ENCODE measurements around the gene TEX55.
A peak's percentile ranks its signal among the peaks of the same experiment; 100 is the strongest.
"Not testable (repeated sequence)": the region's sequence is repeated elsewhere in the genome, so short reads cannot be mapped to it uniquely, and the experiment has no call there.

TEX55 gene

GRCh38 chr3:119145500-119146167 is at the start of gene TEX55:
TEX55 (plus strand) TSS chr3:119146165; CDS start chr3:119146190, 25 bp downstream.
- DNase-seq (ENCODE audit: low read depth in 3 of 3): peak in 1 of 3 donors; percentile 5

- DNase-seq (ENCODE audit: low read depth in 3 of 3): no peak
These were observed 48.0 kb upstream of the TEX55 start for GRCh38 chr3:119098003-119098402.

GRCh38 chr3:119098619-119099222 is 47.2 kb upstream of the TEX55 start:
- no peak for DNase-seq (ENCODE audit: low read depth in 3 of 3)

- DNase-seq (ENCODE audit: low read depth in 3 of 3): no peak
These were observed 46.2 kb upstream of the TEX55 start for GRCh38 chr3:119099785-119100184.

GRCh38 chr3:119104031-119104430 is 41.9 kb upstream of the TEX55 start:
- no peak for DNase-seq (ENCODE audit: low read depth in 3 of 3)

- not testable (repeated sequence) for DNase-seq (ENCODE audit: low read depth in 3 of 3)
These were observed 27.6 kb upstream of the TEX55 start for GRCh38 chr3:119118330-119118729.

GRCh38 chr3:119120480-119120879 is 25.5 kb upstream of the TEX55 start:
- DNase-seq (ENCODE audit: low read depth in 3 of 3): no peak

- DNase-seq (ENCODE audit: low read depth in 3 of 3): no peak
These were observed 23.6 kb upstream of the TEX55 start for GRCh38 chr3:119122350-119122749.

GRCh38 chr3:119125342-119125741 is 20.6 kb upstream of the TEX55 start:
- DNase-seq (ENCODE audit: low read depth in 3 of 3): no peak

- no peak for DNase-seq (ENCODE audit: low read depth in 3 of 3)
These were observed 20.0 kb upstream of the TEX55 start for GRCh38 chr3:119125742-119126504.

GRCh38 chr3:119130291-119130690 is 15.7 kb upstream of the TEX55 start:
- not testable (repeated sequence) for DNase-seq (ENCODE audit: low read depth in 3 of 3)

GRCh38 chr3:119132291-119132690 is 13.7 kb upstream of the TEX55 start:
- DNase-seq (ENCODE audit: low read depth in 3 of 3): not testable (repeated sequence)

GRCh38 chr3:119139360-119139759 is 6.6 kb upstream of the TEX55 start:
- not testable (repeated sequence) for DNase-seq (ENCODE audit: low read depth in 3 of 3)

- no peak for DNase-seq (ENCODE audit: low read depth in 3 of 3)
These were observed 5.5 kb upstream of the TEX55 start for GRCh38 chr3:119140466-119140865.

- no peak for DNase-seq (ENCODE audit: low read depth in 3 of 3)
These were observed 851 bp upstream of the TEX55 start for GRCh38 chr3:119145128-119145499.

- no peak for DNase-seq (ENCODE audit: low read depth in 3 of 3)
These were observed 812 bp downstream of the TEX55 start for GRCh38 chr3:119146578-119147375.

- DNase-seq (ENCODE audit: low read depth in 3 of 3): no peak
These were observed 1.5 kb downstream of the TEX55 start for GRCh38 chr3:119147494-119147893.

- DNase-seq (ENCODE audit: low read depth in 3 of 3): no peak
These were observed 2.7 kb downstream of the TEX55 start for GRCh38 chr3:119148493-119149180.

GRCh38 chr3:119149484-119149883 is 3.5 kb downstream of the TEX55 start:
- DNase-seq (ENCODE audit: low read depth in 3 of 3): no peak

GRCh38 chr3:119156868-119157267 is 10.9 kb downstream of the TEX55 start:
- no peak for DNase-seq (ENCODE audit: low read depth in 3 of 3)

GRCh38 chr3:119157971-119158370 is 12.0 kb downstream of the TEX55 start:
- DNase-seq (ENCODE audit: low read depth in 3 of 3): no peak
